Measurements from ENCODE around the gene STIMATE. TPM values are rescaled to one million over a fixed set of nuclear protein-coding genes. Genes with fewer than 3 reads are reported as not detected.

Gene STIMATE
- polyA plus RNA-seq, 1 donor from 2014 or later, result 14.6 TPM

- H3K36me3 ChIP-seq (ENCODE audit: insufficient read depth, low read length), result no peaks in the 10 kb centered on the region
- H3K9ac ChIP-seq (ENCODE audit: low read length), result no peak overlapping the region
- no peaks in the 10 kb centered on the region for H3K79me2 ChIP-seq (replicated peaks; ENCODE audit: insufficient read depth, low read length)
- H4K20me1 ChIP-seq (ENCODE audit: insufficient read depth), result no peaks in the 10 kb centered on the region
- no peak overlapping the region for H3K4me2 ChIP-seq (ENCODE audit: low read length)
- no peaks in the 10 kb centered on the region for H3K9me3 ChIP-seq (ENCODE audit: low read length)
- H3K9me2 ChIP-seq (ENCODE audit: insufficient read depth, low read length), result no peaks in the 10 kb centered on the region
- no peak overlapping the region for H3K4me3 ChIP-seq (ENCODE audit: low read length)
- H3K27ac ChIP-seq (ENCODE audit: low read length), result no peak overlapping the region
- no peak for TF ChIP-seq TAF1 (IDR thresholded peaks at IDR 0.05; ENCODE audit: low read depth)
- no peak overlapping the region for H2AFZ ChIP-seq (ENCODE audit: low read depth, low read length)
- no peaks in the 10 kb centered on the region for H3K27me3 ChIP-seq (ENCODE audit: insufficient read depth, low read depth, low read length)
- H3F3A ChIP-seq (ENCODE audit: insufficient read depth, low read length, poor library complexity, severe bottlenecking), result no peaks in the 10 kb centered on the region
Measured at GRCh38 chr3:52931328-52931727, 34.0 kb upstream of the STIMATE start.

GRCh38 chr3:52930748-52931147 is 33.4 kb upstream of the STIMATE start:
- Histone ChIP-seq H3F3A (ENCODE audit: insufficient read depth, low read length, poor library complexity, severe bottlenecking) (no peaks in the 10 kb centered on the region), H3K27ac (ENCODE audit: low read length) (no peak overlapping the region), H3K36me3 (ENCODE audit: insufficient read depth, low read length) (no peaks in the 10 kb centered on the region), H3K4me3 (ENCODE audit: low read length) (no peak overlapping the region), H3K9ac (ENCODE audit: low read length) (no peak overlapping the region), H3K9me2 (ENCODE audit: insufficient read depth, low read length) (no peaks in the 10 kb centered on the region), H3K27me3 (ENCODE audit: insufficient read depth, low read depth, low read length) (no peaks in the 10 kb centered on the region), H3K9me3 (ENCODE audit: low read length) (no peaks in the 10 kb centered on the region), H3K79me2 (replicated peaks; ENCODE audit: insufficient read depth, low read length) (no peaks in the 10 kb centered on the region), H3K4me2 (ENCODE audit: low read length) (no peak overlapping the region), H2AFZ (ENCODE audit: low read depth, low read length) (no peak overlapping the region), H4K20me1 (ENCODE audit: insufficient read depth) (no peaks in the 10 kb centered on the region)
- no peak for TF ChIP-seq MXI1 (conservative IDR thresholded peaks at IDR 0.05; ENCODE audit: poor library complexity, severe bottlenecking)
- TF ChIP-seq SMC3 (conservative IDR thresholded peaks at IDR 0.05; ENCODE audit: poor library complexity), result no peak
- TF ChIP-seq EP300 (conservative IDR thresholded peaks at IDR 0.05; ENCODE audit: poor library complexity, severe bottlenecking), result no peak
- no peak for TF ChIP-seq EZH2 (IDR thresholded peaks at IDR 0.05; ENCODE audit: borderline replicate concordance, insufficient read depth, low read length, poor library complexity, severe bottlenecking)
- TF ChIP-seq REST (IDR thresholded peaks at IDR 0.05; ENCODE audit: borderline replicate concordance), result no peak
- no peak for TF ChIP-seq CTCF (IDR thresholded peaks at IDR 0.05; ENCODE audit: poor library complexity, severe bottlenecking)
- no peak for TF ChIP-seq RAD21 (conservative IDR thresholded peaks at IDR 0.05)
- TF ChIP-seq POLR2AphosphoS5 (IDR thresholded peaks at IDR 0.05), result no peak
- no peak for TF ChIP-seq TAF1 (IDR thresholded peaks at IDR 0.05; ENCODE audit: low read depth)

- Histone ChIP-seq H3K4me2 (ENCODE audit: low read length) (no peak overlapping the region), H3K36me3 (ENCODE audit: insufficient read depth, low read length) (no peaks in the 10 kb centered on the region), H2AFZ (ENCODE audit: low read depth, low read length) (no peak overlapping the region), H3K9me3 (ENCODE audit: low read length) (no peaks in the 10 kb centered on the region), H3K9me2 (ENCODE audit: insufficient read depth, low read length) (no peaks in the 10 kb centered on the region), H3F3A (ENCODE audit: insufficient read depth, low read length, poor library complexity, severe bottlenecking) (no peaks in the 10 kb centered on the region), H3K79me2 (replicated peaks; ENCODE audit: insufficient read depth, low read length) (no peaks in the 10 kb centered on the region), H3K9ac (ENCODE audit: low read length) (no peak overlapping the region), H4K20me1 (ENCODE audit: insufficient read depth) (no peaks in the 10 kb centered on the region), H3K27me3 (ENCODE audit: insufficient read depth, low read depth, low read length) (no peaks in the 10 kb centered on the region), H3K27ac (ENCODE audit: low read length) (no peak overlapping the region), H3K4me3 (ENCODE audit: low read length) (no peak overlapping the region)
- TF ChIP-seq REST (IDR thresholded peaks at IDR 0.05; ENCODE audit: borderline replicate concordance) (no peak), EZH2 (IDR thresholded peaks at IDR 0.05; ENCODE audit: borderline replicate concordance, insufficient read depth, low read length, poor library complexity, severe bottlenecking) (no peak), EP300 (conservative IDR thresholded peaks at IDR 0.05; ENCODE audit: poor library complexity, severe bottlenecking) (no peak), MXI1 (conservative IDR thresholded peaks at IDR 0.05; ENCODE audit: poor library complexity, severe bottlenecking) (no peak), RAD21 (conservative IDR thresholded peaks at IDR 0.05) (no peak), CTCF (IDR thresholded peaks at IDR 0.05; ENCODE audit: poor library complexity, severe bottlenecking) (no peak), POLR2AphosphoS5 (IDR thresholded peaks at IDR 0.05) (no peak), TAF1 (IDR thresholded peaks at IDR 0.05; ENCODE audit: low read depth) (no peak), SMC3 (conservative IDR thresholded peaks at IDR 0.05; ENCODE audit: poor library complexity) (no peak)
Measured at GRCh38 chr3:52926554-52926953, 29.2 kb upstream of the STIMATE start.

All from neural cell (in vitro differentiated cells).